ENCODE measurements around the gene LGR4. TPM values are rescaled to one million over a fixed set of nuclear protein-coding genes. Genes with fewer than 3 reads are reported as not detected.

Gene LGR4
- total RNA-seq, 2 donors from 2014 or later: 31.1 to 40.6 TPM

GRCh38 chr11:27462543-27462942 lies 10.0 kb downstream of the LGR4 start:
- Histone ChIP-seq H3K36me3 (no peaks in the 10 kb centered on the region), H3K27ac (no peak overlapping the region), H3K4me1 (peaks cover 0 to 39% of the 10 kb centered on the region in 2 donors), H3K4me3 (no peak overlapping the region), H3K27me3 (no peaks in the 10 kb centered on the region), H3K9me3 (no peaks in the 10 kb centered on the region)
- DNase-seq (ENCODE audit: low spot score): no peak
- TF ChIP-seq CTCF (IDR thresholded peaks at IDR 0.05): no peak

DNA sequence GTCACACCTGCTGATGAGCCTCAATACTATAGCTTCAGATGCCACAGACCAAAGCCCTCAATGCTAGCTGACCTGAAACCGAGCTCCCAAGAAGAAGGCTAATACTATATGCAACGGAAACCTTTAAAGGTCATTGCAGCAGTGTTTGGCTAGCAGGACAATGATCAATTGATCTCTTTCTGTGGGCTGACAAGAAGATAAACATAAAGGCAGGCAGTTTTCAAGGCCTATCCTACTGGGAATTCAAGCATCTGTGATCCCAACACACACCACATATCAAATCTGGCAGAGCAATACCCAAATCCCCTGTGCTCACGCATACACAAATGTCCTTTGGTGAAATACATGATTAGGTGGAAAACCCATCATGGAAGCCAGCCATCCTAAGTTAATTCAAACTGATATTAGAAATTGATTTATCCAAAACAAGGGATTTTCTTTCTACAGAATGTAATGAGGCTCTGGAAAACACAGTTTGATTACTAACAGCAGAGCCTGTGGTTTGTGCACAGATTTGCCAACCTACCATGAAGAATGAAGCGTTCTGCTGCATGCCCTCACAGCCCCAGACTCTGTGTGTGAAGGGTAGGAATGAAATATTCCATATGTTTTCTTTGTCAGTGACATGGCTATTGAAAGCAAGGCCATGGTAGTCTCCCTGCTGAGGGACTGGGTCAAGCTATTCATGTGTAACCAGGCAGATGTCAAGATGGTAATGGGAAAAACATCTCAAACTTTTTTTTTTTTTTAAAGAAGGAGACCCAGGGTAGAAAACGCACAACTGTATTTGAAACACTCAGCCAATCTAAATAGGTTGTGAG lies 12.2 kb downstream of the LGR4 start:
- TF ChIP-seq CTCF (IDR thresholded peaks at IDR 0.05): no peak
- Histone ChIP-seq H3K4me1 (peaks cover 0 to 38% of the 10 kb centered on the region in 2 donors), H3K27ac (no peak overlapping the region), H3K27me3 (no peaks in the 10 kb centered on the region), H3K9me3 (no peaks in the 10 kb centered on the region), H3K4me3 (no peak overlapping the region), H3K36me3 (no peaks in the 10 kb centered on the region)
- no peak for DNase-seq (ENCODE audit: low spot score)

GRCh38 chr11:27459191-27459590 lies 13.4 kb downstream of the LGR4 start:
- Histone ChIP-seq H3K27ac (no peak overlapping the region), H3K9me3 (no peaks in the 10 kb centered on the region), H3K4me1 (peaks cover 0 to 27% of the 10 kb centered on the region in 2 donors), H3K36me3 (no peaks in the 10 kb centered on the region), H3K27me3 (no peaks in the 10 kb centered on the region), H3K4me3 (no peak overlapping the region)
- DNase-seq (ENCODE audit: low spot score): no peak
- no peak for TF ChIP-seq CTCF (IDR thresholded peaks at IDR 0.05)

DNA sequence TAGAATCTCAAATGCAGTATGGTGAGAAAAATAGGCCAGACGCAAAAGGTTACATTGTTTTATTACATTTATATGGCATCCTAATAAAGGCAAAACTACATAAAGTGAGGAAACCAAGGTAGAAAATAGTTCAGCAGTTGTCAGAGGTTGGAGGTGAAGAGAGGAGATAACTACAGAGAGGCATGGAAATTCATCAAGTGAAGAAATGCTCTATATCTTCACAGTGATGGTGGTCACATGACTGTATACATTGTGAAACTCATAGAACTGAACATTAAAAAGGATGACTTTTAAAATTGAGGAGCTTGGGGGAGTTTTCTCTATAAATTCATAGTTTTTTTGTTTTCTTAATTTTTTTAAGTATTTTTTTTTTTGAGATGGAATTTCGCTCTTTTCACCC lies 14.4 kb downstream of the LGR4 start:
- no peak overlapping the region for H3K4me3 ChIP-seq
- peaks cover 0 to 16% of the 10 kb centered on the region in 2 donors for H3K4me1 ChIP-seq
- no peak overlapping the region for H3K27ac ChIP-seq
- DNase-seq (ENCODE audit: low spot score): no peak
- no peaks in the 10 kb centered on the region for H3K36me3 ChIP-seq
- no peaks in the 10 kb centered on the region for H3K9me3 ChIP-seq
- no peaks in the 10 kb centered on the region for H3K27me3 ChIP-seq
- TF ChIP-seq CTCF (IDR thresholded peaks at IDR 0.05): no peak

- TF ChIP-seq CTCF (IDR thresholded peaks at IDR 0.05): no peak
- H3K27me3 ChIP-seq: no peaks in the 10 kb centered on the region
- peaks cover 0 to 11% of the 10 kb centered on the region in 2 donors for H3K4me1 ChIP-seq
- no peak overlapping the region for H3K4me3 ChIP-seq
- H3K9me3 ChIP-seq: no peaks in the 10 kb centered on the region
- no peak for DNase-seq (ENCODE audit: low spot score)
- no peak overlapping the region for H3K27ac ChIP-seq
- no peaks in the 10 kb centered on the region for H3K36me3 ChIP-seq
Measured at GRCh38 chr11:27456795-27457329, 15.7 kb downstream of the LGR4 start.
